Uterus (tissue), 2 donors: ENCODE data around the gene RBBP9.

ENCODE experiments used
- CTCF ChIP-seq, 4 experiments: fragments of 200-600 bp in 2 of 4; fragments of 450-650 bp in 2 of 4; sonication (generic) in 2 of 4; IDR thresholded peaks; one replicate each; pipeline ENCODE4 v1.5.1; 2016 to 2019; ENCODE audit warnings: antibody characterized with exemption in 4 of 4, mild to moderate bottlenecking in 2 of 4, moderate library complexity in 1 of 4
- POLR2A ChIP-seq, 2 donors: fragments of 450-650 bp; IDR thresholded peaks; one replicate each; pipeline ENCODE4 v1.6.1; 2016; ENCODE audit warnings: antibody characterized with exemption in 2 of 2, mild to moderate bottlenecking in 1 of 2, moderate library complexity in 1 of 2

- no peak for TF ChIP-seq CTCF (IDR thresholded peaks at IDR 0.05)
- TF ChIP-seq POLR2A (IDR thresholded peaks at IDR 0.05): no peak
Measured at GRCh38 chr20:18541741-18542140, 44.7 kb upstream of the RBBP9 start.
